Measurements from ENCODE around the gene HES1.
A peak's percentile ranks its signal among the peaks of the same experiment; 100 is the strongest.

HES1 gene

GRCh38 chr3:194136519-194137007, 615 bp downstream of the HES1 start:
- Histone ChIP-seq H3K27me3 (ENCODE audit: insufficient read depth, low read depth, severe bottlenecking) (peaks cover 7% of the 10 kb centered on the region), H3K27ac (no peak overlapping the region), H3K36me3 (no peaks in the 10 kb centered on the region), H3K4me3 (ENCODE audit: low read depth, low read length) (peak overlapping the region; percentile 52), H3K9me3 (ENCODE audit: severe bottlenecking) (no peaks in the 10 kb centered on the region)
- DNase-seq: no peak
- no peak for TF ChIP-seq CTCF (IDR thresholded peaks at IDR 0.05; ENCODE audit: low read depth, low read length)

GRCh38 chr3:194137008-194137505, 1.1 kb downstream of the HES1 start:
- DNase-seq: peak; percentile 8
- H3K9me3 ChIP-seq (ENCODE audit: severe bottlenecking): no peaks in the 10 kb centered on the region
- H3K27ac ChIP-seq: no peak overlapping the region

GRCh38 chr3:194137506-194138474, 1.8 kb downstream of the HES1 start:
- no peak overlapping the region for H3K27ac ChIP-seq
- DNase-seq: peak; percentile 34
- H3K9me3 ChIP-seq (ENCODE audit: severe bottlenecking): no peaks in the 10 kb centered on the region

More at GRCh38 chr3:194137008-194137505, 1.1 kb downstream of the HES1 start:
- TF ChIP-seq CTCF (IDR thresholded peaks at IDR 0.05; ENCODE audit: low read depth, low read length): no peak
- Histone ChIP-seq H3K36me3 (no peaks in the 10 kb centered on the region), H3K27me3 (ENCODE audit: insufficient read depth, low read depth, severe bottlenecking) (peaks cover 7% of the 10 kb centered on the region), H3K4me3 (ENCODE audit: low read depth, low read length) (peak overlapping the region; percentile 52)

GRCh38 chr3:194138732-194139070, 2.8 kb downstream of the HES1 start:
- Histone ChIP-seq H3K4me3 (ENCODE audit: low read depth, low read length) (no peak overlapping the region), H3K27me3 (ENCODE audit: insufficient read depth, low read depth, severe bottlenecking) (peaks cover 7% of the 10 kb centered on the region), H3K36me3 (no peaks in the 10 kb centered on the region), H3K27ac (no peak overlapping the region), H3K9me3 (ENCODE audit: severe bottlenecking) (no peaks in the 10 kb centered on the region)
- no peak for TF ChIP-seq CTCF (IDR thresholded peaks at IDR 0.05; ENCODE audit: low read depth, low read length)
- no peak for DNase-seq

More at GRCh38 chr3:194137506-194138474, 1.8 kb downstream of the HES1 start:
- H3K36me3 ChIP-seq: no peaks in the 10 kb centered on the region
- peak; percentile 45; the same call in 1 of the 2 replicates for TF ChIP-seq CTCF (IDR thresholded peaks at IDR 0.05; ENCODE audit: low read depth, low read length)
- peak overlapping the region; percentile 52 for H3K4me3 ChIP-seq (ENCODE audit: low read depth, low read length)
- peaks cover 7% of the 10 kb centered on the region for H3K27me3 ChIP-seq (ENCODE audit: insufficient read depth, low read depth, severe bottlenecking)

GRCh38 chr3:194139071-194139813, 3.3 kb downstream of the HES1 start:
- DNase-seq: peak; percentile 10
- Histone ChIP-seq H3K36me3 (no peaks in the 10 kb centered on the region), H3K27ac (no peak overlapping the region), H3K4me3 (ENCODE audit: low read depth, low read length) (no peak overlapping the region), H3K9me3 (ENCODE audit: severe bottlenecking) (no peaks in the 10 kb centered on the region), H3K27me3 (ENCODE audit: insufficient read depth, low read depth, severe bottlenecking) (peaks cover 7% of the 10 kb centered on the region)
- TF ChIP-seq CTCF (IDR thresholded peaks at IDR 0.05; ENCODE audit: low read depth, low read length): no peak

Data from WERI-Rb-1 (cell line).